ENCODE results near the gene PEX3.
A peak's percentile ranks its signal among the peaks of the same experiment; 100 is the strongest.

Gene PEX3

GRCh38 chr6:143486752-143487151, 36.1 kb downstream of the PEX3 start:
- no peak for DNase-seq (ENCODE audit: low read depth)
- no peaks in the 10 kb centered on the region for H3K27me3 ChIP-seq (replicated peaks; ENCODE audit: control insufficient read depth, insufficient read depth, low read length)
- H3K9ac ChIP-seq (ENCODE audit: low read length) = no peak overlapping the region
- peaks cover 9% of the 10 kb centered on the region for H3K36me3 ChIP-seq (ENCODE audit: control insufficient read depth, insufficient read depth, low read length, severe bottlenecking)
- peaks cover 19% of the 10 kb centered on the region for H3K4me1 ChIP-seq (ENCODE audit: control insufficient read depth, insufficient read depth, low read length)
- no peaks in the 10 kb centered on the region for H3K9me3 ChIP-seq (ENCODE audit: control insufficient read depth, low read length)
- H3K4me3 ChIP-seq (ENCODE audit: low read length) = no peak overlapping the region

DNA sequence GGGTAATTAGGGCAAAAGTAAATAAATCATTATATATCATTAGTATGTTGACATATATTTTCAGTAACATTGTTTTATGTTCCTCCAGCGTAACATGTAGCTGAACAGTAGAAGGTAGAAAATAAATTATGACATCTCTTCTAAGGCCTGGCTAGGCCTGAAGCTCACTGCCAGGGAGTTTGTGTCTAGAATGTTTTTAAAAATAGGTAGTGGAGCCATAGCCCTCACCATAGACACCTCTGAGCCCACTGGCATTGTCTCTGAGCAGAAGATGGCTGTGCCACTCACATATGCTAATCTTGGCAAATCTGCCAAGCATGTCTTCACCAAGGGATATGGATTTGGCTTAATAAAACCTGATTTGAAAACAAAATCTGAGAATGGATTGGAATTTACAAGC, 39.6 kb downstream of the PEX3 start:
- no peaks in the 10 kb centered on the region for H3K27me3 ChIP-seq (replicated peaks; ENCODE audit: control insufficient read depth, insufficient read depth, low read length)
- H3K4me1 ChIP-seq (ENCODE audit: control insufficient read depth, insufficient read depth, low read length) = peaks cover 7% of the 10 kb centered on the region
- peaks cover 23% of the 10 kb centered on the region for H3K36me3 ChIP-seq (ENCODE audit: control insufficient read depth, insufficient read depth, low read length, severe bottlenecking)
- no peaks in the 10 kb centered on the region for H3K9me3 ChIP-seq (ENCODE audit: control insufficient read depth, low read length)
- H3K4me3 ChIP-seq (ENCODE audit: low read length) = no peak overlapping the region
- H3K9ac ChIP-seq (ENCODE audit: low read length) = no peak overlapping the region
- DNase-seq (ENCODE audit: low read depth) = no peak

- Histone ChIP-seq H3K4me3 (ENCODE audit: low read length) (no peak overlapping the region), H3K27me3 (replicated peaks; ENCODE audit: control insufficient read depth, insufficient read depth, low read length) (no peaks in the 10 kb centered on the region), H3K9me3 (ENCODE audit: control insufficient read depth, low read length) (no peaks in the 10 kb centered on the region), H3K36me3 (ENCODE audit: control insufficient read depth, insufficient read depth, low read length, severe bottlenecking) (peaks cover 28% of the 10 kb centered on the region), H3K9ac (ENCODE audit: low read length) (no peak overlapping the region), H3K4me1 (ENCODE audit: control insufficient read depth, insufficient read depth, low read length) (peaks cover 2% of the 10 kb centered on the region)
- DNase-seq (ENCODE audit: low read depth) = no peak
Observed at GRCh38 chr6:143490775-143491174, 40.2 kb downstream of the PEX3 start.

GRCh38 chr6:143496974-143497373, 46.4 kb downstream of the PEX3 start:
- Histone ChIP-seq H3K4me1 (ENCODE audit: control insufficient read depth, insufficient read depth, low read length) (no peaks in the 10 kb centered on the region), H3K9ac (ENCODE audit: low read length) (no peak overlapping the region), H3K27me3 (replicated peaks; ENCODE audit: control insufficient read depth, insufficient read depth, low read length) (no peaks in the 10 kb centered on the region), H3K9me3 (ENCODE audit: control insufficient read depth, low read length) (no peaks in the 10 kb centered on the region), H3K4me3 (ENCODE audit: low read length) (no peak overlapping the region), H3K36me3 (ENCODE audit: control insufficient read depth, insufficient read depth, low read length, severe bottlenecking) (peaks cover 75% of the 10 kb centered on the region)
- no peak for DNase-seq (ENCODE audit: low read depth)

DNA sequence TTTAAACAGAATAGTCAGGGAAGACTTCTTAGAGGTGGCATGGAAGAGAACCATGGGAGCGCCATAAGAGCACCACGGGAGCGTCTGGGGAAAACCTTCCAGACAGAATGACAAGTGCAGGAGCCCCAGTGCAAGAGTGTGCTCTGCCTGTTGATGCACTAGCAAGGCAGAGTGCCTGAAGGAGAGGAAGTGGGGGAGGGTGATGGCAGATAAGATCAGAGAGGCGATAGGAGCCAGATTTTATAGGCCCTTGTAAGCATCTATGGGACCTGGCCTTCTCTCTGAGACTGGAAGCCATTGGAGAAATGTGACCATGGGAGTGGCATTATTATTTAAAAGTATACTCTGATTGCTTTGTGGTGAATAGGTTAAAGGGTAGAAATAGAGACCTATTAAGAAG, 47.8 kb downstream of the PEX3 start:
- Histone ChIP-seq H3K4me1 (ENCODE audit: control insufficient read depth, insufficient read depth, low read length) (no peaks in the 10 kb centered on the region), H3K36me3 (ENCODE audit: control insufficient read depth, insufficient read depth, low read length, severe bottlenecking) (peaks cover 89% of the 10 kb centered on the region), H3K4me3 (ENCODE audit: low read length) (no peak overlapping the region), H3K27me3 (replicated peaks; ENCODE audit: control insufficient read depth, insufficient read depth, low read length) (no peaks in the 10 kb centered on the region), H3K9ac (ENCODE audit: low read length) (no peak overlapping the region), H3K9me3 (ENCODE audit: control insufficient read depth, low read length) (no peaks in the 10 kb centered on the region)
- no peak for DNase-seq (ENCODE audit: low read depth)

DNA sequence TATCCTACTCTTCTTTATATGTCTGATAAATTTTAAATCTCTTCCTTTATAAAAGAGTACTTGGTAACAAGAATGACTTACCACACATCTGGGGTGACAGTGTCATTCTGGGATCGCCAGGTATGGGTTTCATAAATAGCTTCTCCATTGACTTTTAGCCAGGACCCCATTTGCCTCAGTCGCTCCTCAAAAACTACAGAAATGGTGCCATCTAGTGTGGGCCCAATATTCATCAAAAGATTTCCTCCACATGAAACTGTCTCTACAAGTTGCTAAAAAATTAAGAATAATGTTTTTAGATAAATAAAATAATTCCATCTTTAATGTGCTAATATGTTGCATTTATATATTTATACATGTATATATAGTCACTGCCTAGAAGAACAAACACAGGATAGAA, 51.2 kb downstream of the PEX3 start:
- Histone ChIP-seq H3K9me3 (ENCODE audit: control insufficient read depth, low read length) (no peaks in the 10 kb centered on the region), H3K9ac (ENCODE audit: low read length) (no peak overlapping the region), H3K4me1 (ENCODE audit: control insufficient read depth, insufficient read depth, low read length) (peaks cover 3% of the 10 kb centered on the region), H3K36me3 (ENCODE audit: control insufficient read depth, insufficient read depth, low read length, severe bottlenecking) (peaks cover 84% of the 10 kb centered on the region), H3K4me3 (ENCODE audit: low read length) (no peak overlapping the region), H3K27me3 (replicated peaks; ENCODE audit: control insufficient read depth, insufficient read depth, low read length) (no peaks in the 10 kb centered on the region)
- peak; percentile 15 for DNase-seq (ENCODE audit: low read depth)

DNA sequence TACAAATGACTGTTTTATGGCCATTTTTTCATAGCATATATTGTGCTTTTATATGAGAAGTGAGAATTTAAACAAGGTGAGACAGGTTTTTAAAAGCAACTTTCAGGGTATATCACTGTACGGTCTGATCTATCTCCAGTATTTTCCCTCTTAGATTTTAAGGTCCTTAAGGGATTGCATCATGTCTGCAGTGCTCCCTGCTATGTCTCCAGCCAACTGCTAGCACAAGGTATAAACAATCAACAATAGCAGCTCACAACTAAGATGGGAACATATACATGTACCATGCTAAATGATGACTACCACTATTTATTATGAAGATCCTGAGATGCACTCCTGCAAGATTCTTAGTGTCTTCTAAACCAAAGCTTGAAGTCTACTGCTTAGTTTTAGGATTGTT, 53.8 kb downstream of the PEX3 start:
- H3K4me3 ChIP-seq (ENCODE audit: low read length) = no peak overlapping the region
- peaks cover 69% of the 10 kb centered on the region for H3K36me3 ChIP-seq (ENCODE audit: control insufficient read depth, insufficient read depth, low read length, severe bottlenecking)
- H3K9me3 ChIP-seq (ENCODE audit: control insufficient read depth, low read length) = no peaks in the 10 kb centered on the region
- no peak overlapping the region for H3K9ac ChIP-seq (ENCODE audit: low read length)
- no peak for DNase-seq (ENCODE audit: low read depth)
- peaks cover 3% of the 10 kb centered on the region for H3K4me1 ChIP-seq (ENCODE audit: control insufficient read depth, insufficient read depth, low read length)
- no peaks in the 10 kb centered on the region for H3K27me3 ChIP-seq (replicated peaks; ENCODE audit: control insufficient read depth, insufficient read depth, low read length)

DNA sequence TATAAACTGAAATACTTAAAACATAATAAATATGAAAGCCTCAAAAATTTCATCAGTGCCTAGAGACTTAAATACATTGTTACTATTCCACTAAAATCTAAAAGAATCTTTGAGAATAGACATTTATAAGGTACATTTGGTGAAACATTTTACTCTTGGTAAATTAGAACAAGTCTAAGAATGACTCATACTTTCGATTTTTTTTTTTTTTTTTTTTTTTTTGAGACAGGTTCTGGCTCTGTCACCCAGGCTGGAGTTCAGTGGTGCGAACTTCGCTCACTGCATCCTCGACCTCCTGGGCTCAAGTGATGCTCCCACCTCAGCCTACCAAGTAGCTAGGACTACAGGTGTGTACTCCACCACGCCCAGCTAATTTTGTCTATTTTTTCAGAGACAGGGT, 54.5 kb downstream of the PEX3 start:
- Histone ChIP-seq H3K27me3 (replicated peaks; ENCODE audit: control insufficient read depth, insufficient read depth, low read length) (no peaks in the 10 kb centered on the region), H3K36me3 (ENCODE audit: control insufficient read depth, insufficient read depth, low read length, severe bottlenecking) (peaks cover 62% of the 10 kb centered on the region), H3K9ac (ENCODE audit: low read length) (no peak overlapping the region), H3K4me1 (ENCODE audit: control insufficient read depth, insufficient read depth, low read length) (peaks cover 10% of the 10 kb centered on the region), H3K9me3 (ENCODE audit: control insufficient read depth, low read length) (no peaks in the 10 kb centered on the region), H3K4me3 (ENCODE audit: low read length) (no peak overlapping the region)
- peak; percentile 7 for DNase-seq (ENCODE audit: low read depth)

- H3K27me3 ChIP-seq (replicated peaks; ENCODE audit: control insufficient read depth, insufficient read depth, low read length) = no peaks in the 10 kb centered on the region
- no peak overlapping the region for H3K4me3 ChIP-seq (ENCODE audit: low read length)
- H3K9me3 ChIP-seq (ENCODE audit: control insufficient read depth, low read length) = no peaks in the 10 kb centered on the region
- H3K4me1 ChIP-seq (ENCODE audit: control insufficient read depth, insufficient read depth, low read length) = peaks cover 14% of the 10 kb centered on the region
- peaks cover 58% of the 10 kb centered on the region for H3K36me3 ChIP-seq (ENCODE audit: control insufficient read depth, insufficient read depth, low read length, severe bottlenecking)
- DNase-seq (ENCODE audit: low read depth) = no peak
- H3K9ac ChIP-seq (ENCODE audit: low read length) = no peak overlapping the region
Observed at GRCh38 chr6:143505537-143505936, 54.9 kb downstream of the PEX3 start.

DNA sequence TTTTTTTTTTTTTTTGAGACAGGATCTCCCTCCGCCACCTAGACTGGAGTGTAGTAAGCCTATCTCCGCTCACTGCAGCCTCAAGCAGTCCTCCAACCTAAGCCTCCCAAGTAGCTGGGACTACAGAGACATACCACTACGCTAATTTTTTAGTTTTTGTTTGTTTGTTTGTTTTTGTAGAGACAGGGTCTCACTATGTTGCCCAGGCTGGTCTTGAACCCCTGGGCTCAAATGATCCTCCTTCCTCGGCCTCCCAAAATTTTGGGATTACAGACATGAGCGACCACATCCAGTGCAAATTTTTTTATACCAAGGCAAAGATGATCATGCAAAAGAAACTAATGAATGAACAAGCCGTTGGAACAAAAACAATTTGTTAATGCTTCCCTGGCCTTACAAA, 55.6 kb downstream of the PEX3 start:
- no peaks in the 10 kb centered on the region for H3K27me3 ChIP-seq (replicated peaks; ENCODE audit: control insufficient read depth, insufficient read depth, low read length)
- no peak overlapping the region for H3K9ac ChIP-seq (ENCODE audit: low read length)
- peaks cover 20% of the 10 kb centered on the region for H3K4me1 ChIP-seq (ENCODE audit: control insufficient read depth, insufficient read depth, low read length)
- H3K36me3 ChIP-seq (ENCODE audit: control insufficient read depth, insufficient read depth, low read length, severe bottlenecking) = peaks cover 52% of the 10 kb centered on the region
- H3K4me3 ChIP-seq (ENCODE audit: low read length) = no peak overlapping the region
- H3K9me3 ChIP-seq (ENCODE audit: control insufficient read depth, low read length) = no peaks in the 10 kb centered on the region
- no peak for DNase-seq (ENCODE audit: low read depth)

- H3K9ac ChIP-seq (ENCODE audit: low read length) = no peak overlapping the region
- DNase-seq (ENCODE audit: low read depth) = no peak
- no peaks in the 10 kb centered on the region for H3K27me3 ChIP-seq (replicated peaks; ENCODE audit: control insufficient read depth, insufficient read depth, low read length)
- H3K36me3 ChIP-seq (ENCODE audit: control insufficient read depth, insufficient read depth, low read length, severe bottlenecking) = peaks cover 48% of the 10 kb centered on the region
- no peak overlapping the region for H3K4me3 ChIP-seq (ENCODE audit: low read length)
- H3K4me1 ChIP-seq (ENCODE audit: control insufficient read depth, insufficient read depth, low read length) = peaks cover 20% of the 10 kb centered on the region
- H3K9me3 ChIP-seq (ENCODE audit: control insufficient read depth, low read length) = no peaks in the 10 kb centered on the region
Observed at GRCh38 chr6:143506620-143507019, 56.0 kb downstream of the PEX3 start.

DNA sequence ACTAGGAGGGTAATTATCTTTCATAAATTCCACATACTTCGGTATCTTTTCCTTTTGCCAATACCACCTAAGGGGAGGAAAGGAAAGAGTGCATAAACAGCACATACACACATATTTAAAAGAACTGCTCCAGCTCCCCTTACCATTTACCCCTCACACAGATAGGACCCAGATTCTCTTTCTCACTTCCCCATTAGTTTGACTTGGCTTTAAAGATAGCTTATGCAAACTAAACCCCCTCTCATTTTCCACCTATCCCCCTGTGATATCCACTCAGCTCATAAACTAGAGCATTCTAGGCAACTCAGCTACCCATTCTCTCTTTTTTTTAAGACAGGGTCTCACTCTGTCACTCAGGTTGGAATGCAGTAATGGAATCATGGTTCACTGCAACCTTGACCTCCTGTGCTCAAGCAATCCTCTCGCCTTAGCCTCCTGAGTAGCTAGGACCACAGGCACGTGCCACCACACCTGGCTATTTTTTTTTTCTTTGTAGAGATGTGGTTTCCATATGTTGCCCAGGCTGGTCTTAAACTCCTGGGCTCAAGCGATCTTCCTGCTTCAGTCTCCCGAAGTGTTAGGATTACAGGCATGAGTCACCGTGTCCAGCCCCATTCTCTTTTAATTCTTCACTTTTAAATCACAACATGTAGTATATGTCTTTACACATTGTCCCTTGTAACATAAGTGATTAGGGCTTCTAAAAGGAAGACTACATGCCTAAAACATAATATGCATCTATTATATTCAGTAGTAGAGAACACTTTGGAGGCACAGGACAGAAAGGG, 56.9 kb downstream of the PEX3 start:
- no peak overlapping the region for H3K4me3 ChIP-seq (ENCODE audit: low read length)
- H3K27me3 ChIP-seq (replicated peaks; ENCODE audit: control insufficient read depth, insufficient read depth, low read length) = no peaks in the 10 kb centered on the region
- no peak overlapping the region for H3K9ac ChIP-seq (ENCODE audit: low read length)
- peaks cover 24% of the 10 kb centered on the region for H3K4me1 ChIP-seq (ENCODE audit: control insufficient read depth, insufficient read depth, low read length)
- no peak for DNase-seq (ENCODE audit: low read depth)
- peaks cover 38% of the 10 kb centered on the region for H3K36me3 ChIP-seq (ENCODE audit: control insufficient read depth, insufficient read depth, low read length, severe bottlenecking)
- H3K9me3 ChIP-seq (ENCODE audit: control insufficient read depth, low read length) = no peaks in the 10 kb centered on the region

Data from adipocyte (in vitro differentiated cells).